ENCODE results near the gene PLXNA3.

PLXNA3 gene

DNA sequence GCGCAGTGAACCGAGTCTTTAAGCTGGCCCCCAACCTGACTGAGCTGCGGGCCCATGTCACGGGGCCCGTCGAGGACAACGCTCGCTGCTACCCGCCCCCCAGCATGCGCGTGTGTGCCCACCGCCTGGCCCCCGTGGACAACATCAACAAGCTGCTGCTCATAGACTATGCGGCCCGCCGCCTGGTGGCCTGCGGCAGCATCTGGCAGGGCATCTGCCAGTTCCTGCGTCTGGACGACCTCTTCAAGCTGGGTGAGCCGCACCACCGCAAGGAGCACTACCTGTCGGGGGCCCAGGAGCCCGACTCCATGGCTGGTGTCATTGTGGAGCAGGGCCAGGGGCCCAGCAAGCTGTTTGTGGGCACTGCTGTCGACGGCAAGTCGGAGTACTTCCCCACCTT lies 2.2 kb downstream of the PLXNA3 start:
- DNase-seq = no peak

GRCh38 chrX:154462396-154462795 lies 4.3 kb downstream of the PLXNA3 start:
- DNase-seq = no peak

GRCh38 chrX:154463611-154464220 lies 5.6 kb downstream of the PLXNA3 start:
- no peak for DNase-seq

DNA sequence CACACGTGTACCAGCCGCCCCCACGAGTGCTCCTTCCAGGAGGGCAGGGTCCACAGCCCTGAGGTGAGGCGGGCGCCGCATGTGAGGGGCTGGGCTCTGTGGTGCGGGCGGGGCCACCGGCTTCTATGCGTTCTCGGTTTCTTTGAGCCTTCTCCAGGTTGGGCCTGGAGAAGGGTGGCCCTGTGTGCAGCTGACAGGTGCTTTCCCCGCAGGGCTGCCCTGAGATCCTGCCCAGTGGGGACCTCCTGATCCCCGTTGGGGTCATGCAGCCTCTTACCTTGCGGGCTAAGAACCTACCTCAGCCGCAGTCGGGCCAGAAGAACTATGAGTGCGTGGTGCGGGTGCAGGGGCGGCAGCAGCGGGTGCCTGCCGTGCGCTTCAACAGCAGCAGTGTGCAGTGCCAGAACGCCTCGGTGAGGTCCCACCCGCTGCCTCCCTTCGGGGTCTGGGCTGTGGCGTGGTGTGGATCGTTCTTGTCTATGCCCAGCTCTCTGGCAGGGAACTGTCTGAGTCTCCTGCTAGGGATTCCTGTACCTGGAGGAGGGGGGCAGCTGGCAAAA lies 6.8 kb downstream of the PLXNA3 start:
- no peak for DNase-seq

DNA sequence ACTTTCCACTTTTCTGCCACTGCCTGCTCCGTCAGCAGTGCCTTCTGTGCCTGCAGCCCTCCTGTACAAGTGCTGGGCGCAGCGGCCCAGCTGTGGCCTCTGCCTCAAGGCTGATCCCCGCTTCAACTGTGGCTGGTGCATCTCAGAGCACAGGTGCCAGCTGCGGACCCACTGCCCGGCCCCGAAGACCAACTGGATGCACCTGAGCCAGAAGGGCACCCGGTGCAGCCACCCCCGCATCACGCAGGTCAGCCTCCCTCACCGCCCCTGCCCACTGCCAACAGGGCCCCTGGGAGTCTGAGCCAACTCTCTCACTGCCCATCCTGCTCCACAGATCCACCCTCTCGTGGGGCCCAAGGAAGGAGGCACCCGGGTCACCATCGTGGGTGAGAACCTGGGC lies 7.5 kb downstream of the PLXNA3 start:
- no peak for DNase-seq

- DNase-seq = no peak
These were observed 8.0 kb downstream of the PLXNA3 start for GRCh38 chrX:154466036-154466435.

- no peak for DNase-seq
These were observed 8.8 kb downstream of the PLXNA3 start for GRCh38 chrX:154466907-154467306.

- no peak for DNase-seq
These were observed 9.5 kb downstream of the PLXNA3 start for GRCh38 chrX:154467556-154467955.

- no peak for DNase-seq
These were observed 10.1 kb downstream of the PLXNA3 start for GRCh38 chrX:154468217-154468616.

DNA sequence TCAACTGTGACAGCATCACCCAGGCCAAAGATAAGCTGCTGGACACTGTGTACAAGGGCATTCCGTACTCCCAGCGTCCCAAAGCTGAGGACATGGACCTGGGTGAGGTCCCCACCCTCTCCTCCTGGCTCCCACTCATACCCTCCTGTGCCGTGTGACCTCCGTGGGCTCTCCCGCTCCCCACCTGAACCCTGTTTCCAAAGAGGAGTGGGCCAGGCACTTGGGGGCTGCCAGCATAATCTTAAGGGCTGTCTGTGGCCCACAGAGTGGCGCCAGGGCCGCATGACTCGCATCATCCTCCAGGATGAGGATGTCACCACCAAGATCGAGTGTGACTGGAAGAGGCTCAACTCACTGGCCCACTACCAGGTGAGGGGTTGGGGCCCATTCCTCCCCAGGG lies 11.0 kb downstream of the PLXNA3 start:
- DNase-seq = no peak

DNA sequence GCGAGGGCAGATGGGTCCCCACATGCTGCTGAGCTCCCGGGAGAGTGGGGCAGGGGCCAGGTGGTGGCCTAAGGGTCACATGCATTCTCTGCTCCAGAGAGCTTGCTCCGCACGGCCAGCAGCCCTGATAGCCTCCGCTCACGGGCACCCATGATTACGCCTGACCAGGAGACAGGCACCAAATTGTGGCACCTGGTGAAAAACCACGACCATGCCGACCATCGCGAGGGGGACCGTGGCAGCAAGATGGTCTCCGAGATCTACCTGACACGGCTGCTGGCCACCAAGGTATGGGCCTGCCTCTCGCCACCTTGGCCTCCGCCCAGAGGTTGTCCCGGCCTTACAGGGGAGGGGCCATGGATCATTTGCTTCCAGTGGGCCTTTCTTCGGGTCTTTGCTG lies 11.8 kb downstream of the PLXNA3 start:
- DNase-seq = no peak

GRCh38 chrX:154470434-154470833 lies 12.4 kb downstream of the PLXNA3 start:
- no peak for DNase-seq

- DNase-seq = no peak
These were observed 13.0 kb downstream of the PLXNA3 start for GRCh38 chrX:154470914-154471568.

- no peak for DNase-seq
These were observed 14.0 kb downstream of the PLXNA3 start for GRCh38 chrX:154471839-154472684.

DNA sequence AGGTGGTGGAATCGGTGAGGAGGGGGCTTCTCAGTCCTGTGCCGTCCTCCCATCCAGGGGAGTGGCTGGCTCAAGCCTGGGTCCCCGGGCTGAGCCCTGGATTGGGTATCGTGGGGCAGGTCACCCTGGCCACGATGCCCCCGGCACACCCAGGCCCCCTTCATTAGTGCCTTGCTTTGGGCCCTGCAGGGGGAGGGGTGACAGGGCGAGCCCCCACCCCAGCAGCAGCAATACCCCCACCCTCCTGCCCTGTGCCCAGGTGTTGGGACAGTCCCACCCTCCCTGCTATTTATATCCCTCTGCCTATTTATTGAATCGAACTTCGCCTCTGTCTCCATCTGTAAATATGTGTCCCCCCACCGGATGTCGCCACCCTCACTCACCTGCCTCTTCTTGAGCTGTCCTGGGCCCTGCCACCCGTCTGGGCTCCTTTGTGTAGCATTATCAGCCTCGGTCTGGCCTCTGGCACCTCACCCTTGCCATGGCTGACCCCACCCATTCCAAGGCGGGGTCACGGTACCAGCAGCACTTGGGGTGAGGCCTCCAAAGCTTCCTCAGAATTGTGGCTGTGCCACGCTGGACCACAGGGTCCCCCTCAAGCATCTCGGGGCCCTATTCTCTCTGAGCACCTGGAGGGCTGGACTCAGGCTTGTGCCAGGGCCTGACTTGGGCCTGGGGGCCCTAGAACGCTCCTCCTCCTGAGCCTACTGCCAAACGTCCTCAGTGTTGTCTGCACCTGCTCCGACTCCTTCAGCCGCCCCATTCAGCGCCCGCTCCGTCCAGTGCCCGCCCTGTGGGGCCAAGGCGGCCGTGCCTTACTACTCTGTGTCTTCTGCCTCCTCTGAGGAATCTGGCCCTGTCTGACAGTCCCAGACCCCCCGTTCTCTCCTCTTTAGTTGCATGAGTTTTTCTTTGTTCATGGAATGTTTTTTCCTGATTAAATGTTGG lies 14.9 kb downstream of the PLXNA3 start:
- DNase-seq = no peak

DNA sequence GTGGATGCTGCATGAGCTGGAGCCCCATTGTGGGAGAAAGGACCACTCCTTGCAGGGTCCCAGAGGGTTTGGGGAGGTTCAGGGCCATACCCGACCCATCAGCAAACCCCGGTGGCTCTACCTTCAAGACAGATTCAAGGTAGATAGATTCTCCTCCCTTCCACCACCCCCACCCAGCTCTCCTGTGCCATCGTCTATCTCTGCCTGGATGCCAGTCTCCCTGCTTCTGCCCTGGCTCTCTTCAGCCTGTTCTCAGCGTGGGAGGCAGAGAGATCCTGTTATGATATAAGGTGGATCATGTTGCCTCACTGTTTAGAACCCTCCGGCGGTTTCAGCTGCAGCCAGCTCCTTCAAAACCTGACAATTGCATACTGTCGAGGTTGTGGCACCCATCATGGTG lies 15.6 kb downstream of the PLXNA3 start:
- no peak for DNase-seq

DNA sequence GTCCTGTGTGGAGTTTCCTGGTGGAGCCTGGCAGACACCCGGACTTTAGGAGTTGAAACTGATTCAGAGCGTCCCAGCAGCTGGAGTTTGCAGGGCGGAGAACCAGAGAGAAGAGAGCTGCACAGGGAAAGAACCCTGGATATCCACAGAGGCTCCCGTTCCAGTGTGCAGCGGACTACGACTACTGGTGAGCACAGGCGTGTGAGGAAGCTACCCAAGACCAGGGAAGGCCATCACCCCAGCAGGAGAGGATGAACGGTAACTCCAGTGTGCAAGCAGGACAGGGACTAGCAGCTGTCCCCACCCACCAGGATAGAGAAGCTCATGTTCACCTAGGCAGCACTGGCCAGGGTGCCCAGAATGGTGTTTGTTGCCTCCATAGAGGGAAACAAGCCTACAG lies 18.7 kb downstream of the PLXNA3 start:
- DNase-seq = no peak

DNA sequence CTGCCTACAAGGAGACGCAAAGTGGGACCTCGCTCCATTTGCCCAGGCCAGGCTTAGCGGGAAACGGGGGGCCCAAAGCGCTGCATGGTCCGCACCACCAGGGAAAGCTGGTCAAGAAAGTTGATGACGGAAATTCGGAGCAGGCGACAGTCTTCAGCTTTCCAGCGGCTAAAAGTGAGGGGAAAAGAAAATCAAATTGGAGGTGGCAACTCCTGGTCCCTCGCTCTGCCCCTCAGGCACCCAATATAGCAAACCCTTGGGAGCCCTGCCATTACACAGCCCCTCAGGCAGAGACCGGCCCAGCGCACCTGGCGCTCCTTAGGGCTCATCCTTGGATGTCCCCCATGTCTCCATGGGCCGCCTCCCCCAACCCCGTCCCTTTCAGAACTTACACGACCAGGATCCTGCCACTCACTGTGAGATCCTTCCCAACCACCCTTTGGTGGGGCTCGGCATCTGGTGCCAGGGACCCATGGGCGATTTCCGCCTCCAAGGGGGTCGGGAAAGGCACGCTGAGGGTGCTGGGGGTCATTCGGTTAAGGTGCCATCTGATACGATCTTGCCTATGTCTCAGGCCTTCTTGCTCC lies 19.9 kb downstream of the PLXNA3 start:
- DNase-seq = no peak

GRCh38 chrX:154478728-154479622 lies 20.9 kb downstream of the PLXNA3 start, which contains the start of gene LAGE3:
TSS of gene LAGE3 (minus strand) at chrX:154479281. CDS start at chrX:154478915, 366 bp downstream.
- DNase-seq = peak; percentile 40

DNA sequence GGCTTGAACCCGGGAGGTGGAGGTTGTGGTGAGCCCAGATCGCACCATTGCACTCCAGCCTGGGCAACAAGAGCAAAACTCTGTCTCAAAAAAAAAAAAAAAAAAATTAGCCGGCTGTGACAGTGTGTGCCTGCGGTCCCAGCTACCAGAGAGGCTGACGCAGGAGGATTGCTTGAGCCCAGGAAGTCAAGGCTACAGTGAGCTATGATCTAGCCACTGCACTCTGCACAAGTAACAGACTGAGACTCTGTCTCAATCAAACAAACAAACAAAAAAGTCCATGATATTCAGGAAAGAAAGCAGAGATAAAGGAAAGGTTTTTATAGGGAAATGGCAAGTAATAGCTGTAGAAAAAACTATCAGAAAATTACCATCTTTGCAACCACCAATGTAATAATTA lies 23.1 kb downstream of the PLXNA3 start:
- DNase-seq = no peak

Data from NCI-H1048 (cell line).